Activated gamma-delta T cell (primary cell): ENCODE measurements around the gene GARIN5A.

Experiments
- DNase-seq: peaks from one replicate; lab custom pipeline; 2025; lab: John Stamatoyannopoulos, UW

Gene GARIN5A

DNA sequence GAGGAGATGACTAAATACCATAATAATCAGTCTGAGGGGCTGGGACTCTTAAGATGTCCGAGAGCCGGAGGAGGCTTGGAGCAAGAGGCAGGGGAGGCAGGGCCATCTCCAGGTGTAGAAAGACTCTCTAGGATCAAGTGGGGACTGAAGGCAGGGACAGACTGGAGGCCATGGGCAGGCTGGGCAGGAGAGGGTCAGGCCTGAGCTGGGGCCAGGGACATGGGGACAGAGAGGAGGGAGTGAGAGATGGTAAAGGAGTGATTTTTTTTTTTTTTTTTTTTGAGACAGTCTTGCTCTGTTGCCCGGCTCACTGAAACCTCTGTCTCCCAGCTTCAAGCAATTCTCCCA, 32.2 kb upstream of the GARIN5A start:
- no peak for DNase-seq

GRCh38 chr19:50507376-50507775, 30.7 kb upstream of the GARIN5A start:
- DNase-seq = no peak

GRCh38 chr19:50506700-50507099, 30.1 kb upstream of the GARIN5A start:
- no peak for DNase-seq

GRCh38 chr19:50505856-50506611, 29.4 kb upstream of the GARIN5A start:
- no peak for DNase-seq

GRCh38 chr19:50501568-50502475, 25.2 kb upstream of the GARIN5A start:
- DNase-seq = no peak

DNA sequence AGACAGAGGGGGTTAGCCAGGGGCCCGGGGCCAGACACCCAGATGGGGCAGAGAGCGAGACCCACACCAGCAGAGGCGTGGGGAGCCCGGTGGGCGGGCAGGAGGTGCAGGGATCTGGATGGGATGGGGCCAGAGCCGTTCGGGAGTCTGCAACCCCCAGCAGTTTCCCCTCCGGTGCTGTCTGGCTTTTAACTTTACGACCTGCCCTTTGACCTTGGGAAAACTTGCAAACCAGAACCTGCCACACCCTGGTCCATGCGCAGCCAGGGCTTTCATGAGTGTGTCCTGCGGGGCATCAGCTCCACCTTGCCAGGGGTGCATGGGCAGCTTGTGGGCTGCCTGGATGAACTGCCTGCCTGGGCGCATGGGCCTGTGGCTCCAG, 24.5 kb upstream of the GARIN5A start:
- DNase-seq = no peak

GRCh38 chr19:50500753-50501151, 24.1 kb upstream of the GARIN5A start:
- DNase-seq = no peak

GRCh38 chr19:50500060-50500752, 23.6 kb upstream of the GARIN5A start:
- no peak for DNase-seq

- no peak for DNase-seq
Measured at GRCh38 chr19:50498219-50499056, 21.8 kb upstream of the GARIN5A start.

DNA sequence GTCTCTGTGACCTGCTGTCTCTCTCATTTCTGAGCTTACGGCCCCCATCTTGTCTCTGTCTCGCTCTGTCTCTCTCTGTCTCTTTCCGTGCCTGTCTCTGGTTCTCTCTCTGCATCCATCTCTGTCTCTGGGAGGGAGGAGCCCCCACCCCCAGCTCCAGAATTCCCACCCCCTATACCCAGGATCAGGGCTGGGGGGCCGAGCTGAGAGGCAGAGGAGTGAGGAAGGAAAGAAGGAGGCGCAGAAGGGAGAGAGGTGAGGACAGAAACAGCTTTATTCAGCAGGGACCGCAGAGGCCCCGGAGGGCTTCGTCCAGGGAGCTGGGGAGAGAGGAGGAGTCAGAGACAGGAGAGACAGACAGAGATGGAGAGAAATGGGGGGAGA, 20.4 kb upstream of the GARIN5A start:
- DNase-seq = no peak

- no peak for DNase-seq
Measured at GRCh38 chr19:50496189-50497021, 19.8 kb upstream of the GARIN5A start.

- DNase-seq = no peak
Measured at GRCh38 chr19:50495020-50495531, 18.4 kb upstream of the GARIN5A start.

DNA sequence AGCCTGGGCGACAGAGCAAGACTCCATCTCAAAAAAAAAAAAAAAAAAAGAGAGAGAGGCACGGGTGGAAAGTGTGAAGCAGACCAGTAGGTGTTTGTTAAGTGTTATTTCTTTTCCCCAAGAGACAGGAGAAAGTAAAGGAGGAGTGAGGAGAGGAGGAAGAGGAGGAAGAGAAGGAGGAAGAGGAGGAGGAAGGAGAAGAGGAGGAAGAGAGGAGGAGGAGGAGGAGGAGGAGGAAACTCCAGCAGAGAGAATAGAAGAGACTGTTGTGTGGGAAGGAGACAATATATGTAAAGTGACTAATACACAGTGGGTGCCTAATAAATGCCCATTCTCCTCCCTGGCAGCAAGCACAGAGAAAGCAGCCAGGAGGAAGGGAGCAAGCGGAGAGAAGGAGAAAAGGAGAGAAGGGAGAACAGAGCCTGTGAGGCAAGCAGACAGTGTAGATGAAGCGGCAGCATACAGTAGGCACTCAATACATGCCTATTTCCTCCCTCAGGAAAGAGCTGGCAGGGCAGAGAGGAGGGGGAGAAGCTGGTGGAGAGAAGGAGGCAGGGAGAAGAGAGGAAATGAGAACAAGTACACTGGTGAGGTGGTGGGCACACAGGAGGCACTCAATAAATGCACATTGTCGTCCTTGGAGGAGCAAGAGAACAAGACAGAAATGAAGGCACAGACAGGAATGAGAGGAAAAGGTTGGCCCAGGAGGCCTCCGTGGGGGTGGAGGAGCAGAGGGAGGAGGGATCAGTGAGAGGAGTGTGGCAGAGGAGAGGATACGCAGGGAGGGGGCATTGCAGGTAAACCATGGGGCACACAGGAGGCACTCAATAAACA, 17.8 kb upstream of the GARIN5A start:
- DNase-seq = no peak

DNA sequence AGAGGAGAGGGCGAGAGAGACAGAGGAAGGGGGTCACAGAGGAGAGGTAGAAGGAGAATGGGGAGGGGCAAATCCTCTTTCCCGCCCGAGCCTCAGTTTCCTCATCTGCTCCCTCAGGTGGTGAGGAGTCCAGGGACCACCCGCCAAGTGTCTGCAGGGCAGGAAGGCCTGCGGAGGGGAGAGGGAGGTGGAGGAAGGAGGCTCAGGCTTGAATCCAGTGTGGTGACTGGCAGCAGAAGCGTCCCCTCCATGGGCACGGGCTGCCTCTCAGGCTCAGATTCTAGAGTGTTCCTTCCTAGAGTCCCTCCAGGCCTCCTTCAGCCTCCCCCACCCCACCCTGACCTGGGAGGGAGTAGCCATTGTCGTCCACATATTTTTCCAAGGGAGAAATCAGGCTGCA, 16.5 kb upstream of the GARIN5A start:
- DNase-seq = no peak

- no peak for DNase-seq
Measured at GRCh38 chr19:50492303-50493052, 15.8 kb upstream of the GARIN5A start.

DNA sequence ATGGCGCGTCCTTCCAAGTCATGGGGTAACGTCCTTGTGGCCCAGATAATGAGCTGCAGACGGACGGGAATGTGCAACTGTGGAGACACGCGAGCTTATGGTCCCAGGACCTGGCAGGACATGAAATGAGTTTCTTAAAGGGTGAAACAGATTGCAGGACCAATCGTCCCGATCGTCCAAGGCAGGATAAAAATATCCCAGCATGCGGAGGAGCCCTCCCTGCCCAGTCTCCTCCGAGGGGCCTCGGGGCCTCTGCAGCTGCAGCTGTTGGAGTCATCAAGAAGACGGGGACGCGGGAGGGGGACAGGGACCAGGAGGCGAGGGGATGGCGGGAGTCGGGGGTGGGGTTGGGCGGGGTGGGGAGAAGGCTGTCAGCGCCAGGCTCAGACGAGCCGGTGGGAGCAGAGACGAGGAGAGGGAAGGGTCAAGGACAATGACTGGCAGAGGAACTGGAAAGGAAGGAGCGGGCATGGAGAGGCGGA, 14.4 kb upstream of the GARIN5A start:
- DNase-seq = no peak

DNA sequence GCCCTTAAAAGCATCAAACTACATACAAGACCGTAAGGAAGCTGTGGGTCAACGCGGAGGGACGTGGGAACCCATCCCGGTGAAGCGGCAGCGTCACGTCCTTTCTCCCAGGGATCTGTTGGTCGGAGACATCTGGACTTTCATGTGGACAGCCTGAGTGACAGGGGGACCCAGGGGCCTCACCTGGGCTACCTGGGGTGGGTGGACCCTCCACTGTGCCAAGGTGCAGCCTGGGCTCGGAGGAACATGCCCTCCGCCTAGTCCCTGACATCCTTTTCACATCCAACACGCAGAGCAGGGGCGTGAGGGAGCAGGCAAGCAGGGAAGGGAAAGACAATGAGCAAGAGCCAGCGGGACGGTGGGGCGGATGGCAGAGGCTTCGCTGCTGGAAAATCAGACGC, 13.8 kb upstream of the GARIN5A start:
- no peak for DNase-seq

DNA sequence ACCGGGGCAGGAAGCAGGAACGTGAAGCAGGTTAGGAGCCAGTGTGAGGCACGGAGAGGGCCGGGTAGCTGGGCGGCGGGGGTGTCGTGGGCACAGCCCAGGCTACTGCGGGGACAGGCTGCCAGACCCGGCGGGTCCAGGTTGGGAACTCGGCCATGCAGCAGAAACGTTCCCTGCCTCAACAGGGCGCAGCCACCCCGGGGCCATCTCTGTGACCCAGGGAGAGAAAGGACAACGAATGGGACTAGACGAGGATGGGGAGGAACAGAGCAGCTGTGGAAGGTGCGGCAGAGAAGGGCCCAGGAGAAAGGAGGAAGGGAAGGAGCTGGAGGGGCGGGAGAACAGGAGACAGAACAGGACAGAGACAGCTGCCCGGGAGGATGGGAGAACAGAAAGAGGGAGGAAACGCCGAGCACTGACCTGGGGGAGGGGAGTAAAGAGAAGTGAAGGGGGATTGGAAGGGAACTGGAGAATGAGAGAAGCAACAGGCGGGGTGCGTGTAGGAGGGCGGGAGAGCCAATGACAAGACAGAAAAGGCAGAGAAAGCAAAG, 12.9 kb upstream of the GARIN5A start:
- DNase-seq = no peak
